Keratinocyte (primary cell): Measurements from ENCODE around the gene FIGN. TPM values are rescaled to one million over a fixed set of nuclear protein-coding genes. Genes with fewer than 3 reads are reported as not detected.

Experiments
- DNase-seq: peaks from one replicate; pipeline ENCODE4 v3.0.0-alpha.2; 2011; ENCODE audit warnings: low read depth, missing footprints, low spot score
- FAIRE-seq: peaks from 2 replicates; lab custom pipeline; 2011; peaks lifted over from hg19 to GRCh38; lab: Jason Lieb, UNC
- H2AFZ ChIP-seq: 2 replicates; pipeline ENCODE4 v1.6.0; 2012; ENCODE audit warnings: low read length, control low read depth, inconsistent platforms; ENCODE audit not compliant: control insufficient read depth
- H3K27ac ChIP-seq: 2 replicates; pipeline ENCODE4 v1.5.1; 2011; ENCODE audit warnings: low read length; ENCODE audit not compliant: control insufficient read depth, insufficient read depth
- H3K27me3 ChIP-seq: 3 replicates; pipeline ENCODE4 v1.6.0; 2011; ENCODE audit warnings: low read length; ENCODE audit not compliant: control insufficient read depth, insufficient read depth; ENCODE audit errors: extremely low read depth
- H3K36me3 ChIP-seq, 2 experiments: 2 replicates in 1 of 2; 3 replicates in 1 of 2; pipeline ENCODE4 v1.5.1; 2011; ENCODE audit warnings: low read length in 2 of 2, mild to moderate bottlenecking in 1 of 2; ENCODE audit not compliant: control insufficient read depth in 2 of 2, insufficient read depth in 2 of 2; ENCODE audit errors: extremely low read depth in 1 of 2
- H3K4me1 ChIP-seq: 3 replicates; pipeline ENCODE4 v1.5.1; 2011; ENCODE audit warnings: low read length; ENCODE audit not compliant: control insufficient read depth, insufficient read depth; ENCODE audit errors: extremely low read depth
- H3K4me2 ChIP-seq: 3 replicates; pipeline ENCODE4 v1.6.0; 2011; ENCODE audit warnings: low read depth, low read length; ENCODE audit not compliant: control insufficient read depth, insufficient read depth; ENCODE audit errors: extremely low read depth
- H3K4me3 ChIP-seq, 3 experiments: fragments of 200-600 bp in 1 of 3; sonication (generic) in 1 of 3; 2 replicates in 2 of 3; 3 replicates in 1 of 3; pipeline ENCODE4 v1.5.1; 2011 to 2016; ENCODE audit warnings: low read length in 3 of 3, mild to moderate bottlenecking in 3 of 3, control low read depth in 2 of 3, inconsistent platforms in 1 of 3, low read depth in 1 of 3, mixed read lengths in 1 of 3, mixed run types in 1 of 3, moderate library complexity in 1 of 3; ENCODE audit not compliant: control insufficient read depth in 2 of 3, insufficient read depth in 2 of 3; ENCODE audit errors: extremely low read depth in 1 of 3
- H3K79me2 ChIP-seq: 2 replicates; pipeline ENCODE4 v1.6.0; 2012; ENCODE audit warnings: low read length; ENCODE audit not compliant: control insufficient read depth, insufficient read depth
- H3K9ac ChIP-seq: 3 replicates; pipeline ENCODE4 v1.6.0; 2011; ENCODE audit warnings: low read length; ENCODE audit not compliant: control insufficient read depth, insufficient read depth; ENCODE audit errors: extremely low read depth
- H3K9me1 ChIP-seq: 3 replicates; pipeline ENCODE4 v1.6.0; 2011; ENCODE audit warnings: low read length; ENCODE audit not compliant: control insufficient read depth, insufficient read depth; ENCODE audit errors: extremely low read depth
- H3K9me3 ChIP-seq: 2 replicates; pipeline ENCODE4 v1.5.1; 2012; ENCODE audit warnings: low read depth, low read length; ENCODE audit not compliant: control insufficient read depth
- H4K20me1 ChIP-seq: 3 replicates; pipeline ENCODE4 v1.6.0; 2011; ENCODE audit warnings: low read length; ENCODE audit not compliant: control insufficient read depth, insufficient read depth; ENCODE audit errors: extremely low read depth
- CTCF ChIP-seq, 3 experiments: IDR thresholded peaks in 1 of 3; conservative IDR thresholded peaks in 1 of 3; optimal IDR thresholded peaks in 1 of 3; 2 replicates in 2 of 3; 3 replicates in 1 of 3; pipeline versions ENCODE3 to v1.5.1; 2011; ENCODE audit warnings: low read length in 3 of 3, mild to moderate bottlenecking in 3 of 3, moderate library complexity in 2 of 3, control low read depth in 1 of 3, inconsistent platforms in 1 of 3; ENCODE audit not compliant: insufficient read depth in 2 of 3; ENCODE audit errors: extremely low read depth in 1 of 3
- EZH2 ChIP-seq: IDR thresholded peaks from one replicate; pipeline ENCODE4 v1.6.1; 2012; ENCODE audit warnings: inconsistent platforms, mild to moderate bottlenecking, low read length, moderate library complexity
- dilution Hi-C: fragments of 300-500 bp; cut with MboI; formaldehyde crosslinking; loops from one replicate; pipeline ENCODE4 v1.7.0; 2020; ENCODE audit warnings: low sequenced_read_pairs; ENCODE audit not compliant: extremely low pct_ligation_motif_present
- polyA plus RNA-seq, 5 experiments: library from polyadenylated mRNA; depleted of rRNA in 3 of 5; stranded (reverse) in 3 of 5; stranded (forward) in 1 of 5; unstranded in 1 of 5; fragments of >200 nt; gene quantifications; 1 replicate in 1 of 5; 2 replicates in 3 of 5; 3 replicates in 1 of 5; pipeline versions ENCODE4 v1.2.1 to v1.2.3, GENCODE V29; 2011 to 2012; ENCODE audit warnings: missing spikeins in 2 of 5, low read depth in 1 of 5, low replicate concordance in 1 of 5

FIGN gene
- polyA plus RNA-seq, 1 donor (not counting 4 experiments of a cell fraction or from before 2014, with no cell fraction given): 2.9 TPM

GRCh38 chr2:163556511-163556910 is 179.3 kb downstream of the FIGN start:
- no peaks in the 10 kb centered on the region for H4K20me1 ChIP-seq
- DNase-seq (no peak), FAIRE-seq (no peak)
- H3K4me2 ChIP-seq: no peak overlapping the region
- no peaks in the 10 kb centered on the region for H3K27me3 ChIP-seq
- no peak overlapping the region for H3K4me3 ChIP-seq
- H3K9me1 ChIP-seq: no peaks in the 10 kb centered on the region
- no peaks in the 10 kb centered on the region for H3K79me2 ChIP-seq
- dilution Hi-C loops: no loop called here
- no peak overlapping the region for H3K9ac ChIP-seq
- H3K4me1 ChIP-seq: no peaks in the 10 kb centered on the region
- no peaks in the 10 kb centered on the region for H3K36me3 ChIP-seq
- H3K9me3 ChIP-seq: no peaks in the 10 kb centered on the region
- no peak overlapping the region for H2AFZ ChIP-seq
- H3K27ac ChIP-seq: no peak overlapping the region
- no peak for TF ChIP-seq EZH2
- no peak for TF ChIP-seq CTCF (optimal IDR thresholded peaks at IDR 0.05 in 1 of 3, IDR thresholded peaks at IDR 0.05 in 1 of 3, conservative IDR thresholded peaks at IDR 0.05 in 1 of 3; ENCODE audit: extremely low read depth in 1 of 3, insufficient read depth in 2 of 3, low read length in 3 of 3)

GRCh38 chr2:163554864-163555263 is 180.9 kb downstream of the FIGN start:
- Histone ChIP-seq H3K4me2 (no peak overlapping the region), H3K9me1 (no peaks in the 10 kb centered on the region), H3K36me3 (no peaks in the 10 kb centered on the region), H2AFZ (no peak overlapping the region), H3K4me1 (no peaks in the 10 kb centered on the region), H3K9me3 (no peaks in the 10 kb centered on the region), H3K27me3 (no peaks in the 10 kb centered on the region), H3K9ac (no peak overlapping the region), H3K27ac (no peak overlapping the region), H3K79me2 (no peaks in the 10 kb centered on the region), H4K20me1 (no peaks in the 10 kb centered on the region), H3K4me3 (no peak overlapping the region)
- dilution Hi-C loops: no loop called here
- no peak for TF ChIP-seq EZH2
- TF ChIP-seq CTCF (optimal IDR thresholded peaks at IDR 0.05 in 1 of 3, IDR thresholded peaks at IDR 0.05 in 1 of 3, conservative IDR thresholded peaks at IDR 0.05 in 1 of 3; ENCODE audit: extremely low read depth in 1 of 3, insufficient read depth in 2 of 3, low read length in 3 of 3): no peak
- DNase-seq: no peak
- no peak for FAIRE-seq
